ENCODE measurements around the gene MICB.
"Not testable (repeated sequence)": the region's sequence is repeated elsewhere in the genome, so short reads cannot be mapped to it uniquely, and the experiment has no call there.

Gene MICB

GRCh38 chr6:31473780-31474761 lies 23.9 kb upstream of the MICB start:
- no peak for DNase-seq (ENCODE audit: low read depth in 3 of 3)

- DNase-seq (ENCODE audit: low read depth in 3 of 3), result no peak
These were observed 23.1 kb upstream of the MICB start for GRCh38 chr6:31474871-31475286.

- no peak for DNase-seq (ENCODE audit: low read depth in 3 of 3)
These were observed 21.3 kb upstream of the MICB start for GRCh38 chr6:31476515-31477139.

GRCh38 chr6:31477521-31477920 lies 20.4 kb upstream of the MICB start:
- DNase-seq (ENCODE audit: low read depth in 3 of 3), result no peak

- no peak for DNase-seq (ENCODE audit: low read depth in 3 of 3)
These were observed 19.6 kb upstream of the MICB start for GRCh38 chr6:31478186-31478950.

- DNase-seq (ENCODE audit: low read depth in 3 of 3), result no peak
These were observed 18.6 kb upstream of the MICB start for GRCh38 chr6:31479151-31479932.

GRCh38 chr6:31479933-31480535 lies 17.9 kb upstream of the MICB start:
- no peak for DNase-seq (ENCODE audit: low read depth in 3 of 3)

GRCh38 chr6:31480574-31480973 lies 17.4 kb upstream of the MICB start:
- no peak for DNase-seq (ENCODE audit: low read depth in 3 of 3)

GRCh38 chr6:31483392-31483791 lies 14.6 kb upstream of the MICB start:
- DNase-seq (ENCODE audit: low read depth in 3 of 3), result no peak

- no peak for DNase-seq (ENCODE audit: low read depth in 3 of 3)
These were observed 12.9 kb upstream of the MICB start for GRCh38 chr6:31485055-31485454.

GRCh38 chr6:31486065-31486837 lies 11.7 kb upstream of the MICB start:
- DNase-seq (ENCODE audit: low read depth in 3 of 3), result not testable (repeated sequence)

- not testable (repeated sequence) for DNase-seq (ENCODE audit: low read depth in 3 of 3)
These were observed 10.3 kb upstream of the MICB start for GRCh38 chr6:31487674-31488073.

- no peak for DNase-seq (ENCODE audit: low read depth in 3 of 3)
These were observed 8.9 kb upstream of the MICB start for GRCh38 chr6:31489086-31489485.

- DNase-seq (ENCODE audit: low read depth in 3 of 3), result no peak
These were observed 7.7 kb upstream of the MICB start for GRCh38 chr6:31490115-31490873.

GRCh38 chr6:31493550-31493874 lies 4.4 kb upstream of the MICB start:
- DNase-seq (ENCODE audit: low read depth in 3 of 3), result not testable (repeated sequence)

GRCh38 chr6:31493875-31494694 lies 3.9 kb upstream of the MICB start:
- peak; percentile 47 to 61 (median 59) for DNase-seq (ENCODE audit: low read depth in 3 of 3)

GRCh38 chr6:31495580-31495979 lies 2.4 kb upstream of the MICB start:
- DNase-seq (ENCODE audit: low read depth in 3 of 3), result no peak

GRCh38 chr6:31496826-31497225 lies 1.1 kb upstream of the MICB start:
- not testable (repeated sequence) for DNase-seq (ENCODE audit: low read depth in 3 of 3)

GRCh38 chr6:31498748-31499147 lies 803 bp downstream of the MICB start:
- no peak for DNase-seq (ENCODE audit: low read depth in 3 of 3)

Data from stimulated activated CD4-positive, alpha-beta T cell treated with anti-CD3 and anti-CD28 coated beads, TNF-alpha, amount 100 ng/mL, for 4 hours (primary cell).